SU-DHL-6 (cell line): Measurements from ENCODE around the gene SHF.

Experiments used
- H2AFZ ChIP-seq: fragments of 200-600 bp; sonication (generic); 2 replicates; pipeline ENCODE4 v1.6.1; 2014; ENCODE audit warnings: low read depth, mild to moderate bottlenecking, moderate library complexity, mixed read lengths, antibody characterized with exemption, low read length; ENCODE audit not compliant: severe bottlenecking
- H3F3A ChIP-seq: fragments of 200-600 bp; shearing (Covaris generic); 2 replicates; pipeline ENCODE4 v1.6.0; 2016; ENCODE audit warnings: antibody characterized with exemption, mild to moderate bottlenecking; ENCODE audit not compliant: insufficient read depth
- H3K27ac ChIP-seq: fragments of 200-600 bp; sonication (generic); 2 replicates; pipeline ENCODE4 v1.5.1; 2016; ENCODE audit warnings: low read depth, mild to moderate bottlenecking, low read length, moderate library complexity, mixed read lengths
- H3K27me3 ChIP-seq: fragments of 200-600 bp; sonication (generic), shearing (Covaris generic); 2 replicates; pipeline ENCODE4 v1.6.0; 2014; ENCODE audit warnings: mild to moderate bottlenecking, low read length
- H3K36me3 ChIP-seq: fragments of 200-600 bp; sonication (generic); 2 replicates; pipeline ENCODE4 v1.6.1; 2014; ENCODE audit warnings: mild to moderate bottlenecking, low read length, mixed read lengths
- H3K4me2 ChIP-seq: fragments of 300-600, 200-600 bp; shearing (Covaris generic), sonication (generic); 2 replicates; pipeline ENCODE4 v1.6.0; 2014; ENCODE audit warnings: low read length, low read depth, mild to moderate bottlenecking; ENCODE audit not compliant: poor library complexity, severe bottlenecking
- H3K4me3 ChIP-seq: fragments of 200-600 bp; sonication (generic); 2 replicates; pipeline ENCODE4 v1.5.1; 2014; ENCODE audit warnings: antibody characterized with exemption, low read length, mild to moderate bottlenecking, mixed read lengths; ENCODE audit not compliant: insufficient read depth, poor library complexity, severe bottlenecking
- H3K79me2 ChIP-seq: fragments of 200-600 bp; sonication (generic); 2 replicates; pipeline ENCODE4 v1.6.1; 2014; ENCODE audit warnings: mild to moderate bottlenecking, low read length, moderate library complexity; ENCODE audit not compliant: insufficient read depth
- H3K9ac ChIP-seq: fragments of 200-600 bp; sonication (generic); 2 replicates; pipeline ENCODE4 v1.7.0; 2014; ENCODE audit warnings: mild to moderate bottlenecking, low read length
- H3K9me2 ChIP-seq: fragments of 200-600 bp; sonication (generic); replicated peaks from 2 replicates; pipeline ENCODE4 v1.6.1; 2014; ENCODE audit warnings: low read length; ENCODE audit not compliant: insufficient read depth
- H3K9me3 ChIP-seq: fragments of 200-600 bp; sonication (generic); 2 replicates; pipeline ENCODE4 v1.6.1; 2014; ENCODE audit warnings: low read length, mixed read lengths; ENCODE audit not compliant: insufficient read depth
- H4K20me1 ChIP-seq: fragments of 200-600 bp; sonication (generic); 2 replicates; pipeline ENCODE4 v1.6.1; 2014; ENCODE audit warnings: low read depth, mild to moderate bottlenecking, antibody characterized with exemption, low read length, moderate library complexity, mixed read lengths
- CTCF ChIP-seq: fragments of 200-600 bp; sonication (generic); IDR thresholded peaks from one replicate; pipeline ENCODE4 v1.5.1; 2017; ENCODE audit warnings: antibody characterized with exemption, mild to moderate bottlenecking, low read length, moderate library complexity; ENCODE audit not compliant: insufficient read depth, poor library complexity, severe bottlenecking
- EZH2phosphoT487 ChIP-seq: fragments of 200-600 bp; sonication (generic), shearing (Covaris generic); conservative IDR thresholded peaks from 2 replicates; pipeline ENCODE4 v1.6.1; 2018; ENCODE audit warnings: mild to moderate bottlenecking, antibody characterized with exemption, low read length, moderate library complexity, mixed read lengths

The SHF gene

GRCh38 chr15:45143056-45143455 lies 44.7 kb downstream of the SHF start:
- H2AFZ ChIP-seq = no peak overlapping the region
- no peaks in the 10 kb centered on the region for H3K27me3 ChIP-seq
- H3K79me2 ChIP-seq = no peaks in the 10 kb centered on the region
- H3K9ac ChIP-seq = no peak overlapping the region
- no peak for TF ChIP-seq CTCF
- TF ChIP-seq EZH2phosphoT487 = no peak
- no peak overlapping the region for H3K4me2 ChIP-seq
- H4K20me1 ChIP-seq = no peaks in the 10 kb centered on the region
- no peaks in the 10 kb centered on the region for H3K36me3 ChIP-seq
- H3F3A ChIP-seq = no peaks in the 10 kb centered on the region
- no peaks in the 10 kb centered on the region for H3K9me3 ChIP-seq
- no peaks in the 10 kb centered on the region for H3K9me2 ChIP-seq
- no peak overlapping the region for H3K4me3 ChIP-seq
- H3K27ac ChIP-seq = no peak overlapping the region

- Histone ChIP-seq H3K9me3 (no peaks in the 10 kb centered on the region), H3K4me2 (no peak overlapping the region), H3K9me2 (no peaks in the 10 kb centered on the region), H3K27ac (no peak overlapping the region), H3K27me3 (no peaks in the 10 kb centered on the region), H3K4me3 (no peak overlapping the region), H2AFZ (no peak overlapping the region), H3K79me2 (no peaks in the 10 kb centered on the region), H3K9ac (no peak overlapping the region), H3K36me3 (no peaks in the 10 kb centered on the region), H3F3A (no peaks in the 10 kb centered on the region), H4K20me1 (no peaks in the 10 kb centered on the region)
- TF ChIP-seq EZH2phosphoT487 (no peak), CTCF (no peak)
These were observed 46.4 kb downstream of the SHF start for GRCh38 chr15:45141386-45141785.

GRCh38 chr15:45140557-45141250 lies 47.1 kb downstream of the SHF start:
- Histone ChIP-seq H3K9me3 (no peaks in the 10 kb centered on the region), H3K4me2 (no peak overlapping the region), H3K4me3 (no peak overlapping the region), H3K79me2 (no peaks in the 10 kb centered on the region), H3K9ac (no peak overlapping the region), H3K27ac (no peak overlapping the region), H4K20me1 (no peaks in the 10 kb centered on the region), H2AFZ (no peak overlapping the region), H3K36me3 (no peaks in the 10 kb centered on the region), H3F3A (no peaks in the 10 kb centered on the region), H3K27me3 (no peaks in the 10 kb centered on the region), H3K9me2 (no peaks in the 10 kb centered on the region)
- TF ChIP-seq EZH2phosphoT487 (no peak), CTCF (no peak)
